HCT116 (cell line): ENCODE data around the gene CD1E.

Experiments
- EZH2 ChIP-seq: fragments of 200-600 bp; sonication (generic); IDR thresholded peaks from 2 replicates; pipeline ENCODE4 v1.6.1; 2017; ENCODE audit warnings: antibody characterized with exemption, mixed run types
- EZH2phosphoT487 ChIP-seq: fragments of 200-600 bp; IDR thresholded peaks from 2 replicates; pipeline ENCODE4 v1.6.1; 2018; ENCODE audit warnings: antibody characterized with exemption, borderline replicate concordance
- POLR2A ChIP-seq: IDR thresholded peaks from 2 replicates; pipeline ENCODE4 v1.7.0; 2011; ENCODE audit warnings: borderline replicate concordance; ENCODE audit not compliant: insufficient read depth, insufficient read length; ENCODE audit errors: extremely low read depth
- TF ChIP-seq, protein P1 (sequence below), 3 experiments: fragments of 200-600 bp in 1 of 3; sonication (generic) in 1 of 3; IDR thresholded peaks in 2 of 3; conservative IDR thresholded peaks in 1 of 3; 2 replicates each; pipeline ENCODE4 v1.5.1; 2012 to 2017; ENCODE audit warnings: low read depth in 2 of 3, low read length in 2 of 3, antibody characterized with exemption in 1 of 3, borderline replicate concordance in 1 of 3, control low read depth in 1 of 3, mild to moderate bottlenecking in 1 of 3, mixed read lengths in 1 of 3, mixed run types in 1 of 3, moderate library complexity in 1 of 3; ENCODE audit not compliant: insufficient read depth in 1 of 3

DNA sequence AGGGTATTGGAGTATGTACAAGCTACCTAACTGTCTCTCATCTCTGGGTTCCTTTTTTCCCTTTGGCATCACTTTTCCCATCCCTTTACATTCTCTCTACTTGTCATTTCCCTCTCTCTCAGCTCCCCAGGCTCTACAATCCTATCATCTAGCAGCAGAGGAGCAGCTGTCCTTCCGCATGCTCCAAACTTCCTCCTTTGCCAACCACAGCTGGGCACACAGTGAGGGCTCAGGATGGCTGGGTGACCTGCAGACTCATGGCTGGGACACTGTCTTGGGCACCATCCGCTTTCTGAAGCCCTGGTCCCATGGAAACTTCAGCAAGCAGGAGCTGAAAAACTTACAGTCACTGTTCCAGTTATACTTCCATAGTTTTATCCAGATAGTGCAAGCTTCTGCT lies 561 bp downstream of the CD1E start:
- TF ChIP-seq EZH2phosphoT487 (no peak), POLR2A (no peak), EZH2 (no peak)
- TF ChIP-seq, protein P1, sequence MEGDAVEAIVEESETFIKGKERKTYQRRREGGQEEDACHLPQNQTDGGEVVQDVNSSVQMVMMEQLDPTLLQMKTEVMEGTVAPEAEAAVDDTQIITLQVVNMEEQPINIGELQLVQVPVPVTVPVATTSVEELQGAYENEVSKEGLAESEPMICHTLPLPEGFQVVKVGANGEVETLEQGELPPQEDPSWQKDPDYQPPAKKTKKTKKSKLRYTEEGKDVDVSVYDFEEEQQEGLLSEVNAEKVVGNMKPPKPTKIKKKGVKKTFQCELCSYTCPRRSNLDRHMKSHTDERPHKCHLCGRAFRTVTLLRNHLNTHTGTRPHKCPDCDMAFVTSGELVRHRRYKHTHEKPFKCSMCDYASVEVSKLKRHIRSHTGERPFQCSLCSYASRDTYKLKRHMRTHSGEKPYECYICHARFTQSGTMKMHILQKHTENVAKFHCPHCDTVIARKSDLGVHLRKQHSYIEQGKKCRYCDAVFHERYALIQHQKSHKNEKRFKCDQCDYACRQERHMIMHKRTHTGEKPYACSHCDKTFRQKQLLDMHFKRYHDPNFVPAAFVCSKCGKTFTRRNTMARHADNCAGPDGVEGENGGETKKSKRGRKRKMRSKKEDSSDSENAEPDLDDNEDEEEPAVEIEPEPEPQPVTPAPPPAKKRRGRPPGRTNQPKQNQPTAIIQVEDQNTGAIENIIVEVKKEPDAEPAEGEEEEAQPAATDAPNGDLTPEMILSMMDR (IDR thresholded peaks at IDR 0.05 in 2 of 3, conservative IDR thresholded peaks at IDR 0.05 in 1 of 3; ENCODE audit: borderline replicate concordance in 1 of 3, insufficient read depth in 1 of 3, low read depth in 2 of 3, low read length in 2 of 3), result no peak
